Fibroblast of lung (primary cell): ENCODE results near the gene TSPYL2. TPM values are rescaled to one million over a fixed set of nuclear protein-coding genes. Genes with fewer than 3 reads are reported as not detected.
A peak's percentile ranks its signal among the peaks of the same experiment; 100 is the strongest.

Experiments
- DNase-seq, 2 donors: peaks; one replicate each; pipeline versions ENCODE4 v3.0.0 to v3.0.0-alpha.2; 2010; ENCODE audit warnings: low read depth in 2 of 2
- H2AFZ ChIP-seq: 2 replicates; pipeline ENCODE4 v1.5.1; 2012; ENCODE audit warnings: low read length, control low read depth, inconsistent platforms
- H3K27ac ChIP-seq: 2 replicates; pipeline ENCODE4 v1.5.1; 2011; ENCODE audit warnings: low read length, control low read depth; ENCODE audit not compliant: insufficient read depth
- H3K27me3 ChIP-seq: 2 replicates; pipeline ENCODE4 v1.5.1; 2011; ENCODE audit warnings: mild to moderate bottlenecking, low read length; ENCODE audit not compliant: control insufficient read depth, insufficient read depth
- H3K36me3 ChIP-seq: 2 replicates; pipeline ENCODE4 v1.5.1; 2011; ENCODE audit warnings: low read length; ENCODE audit not compliant: control insufficient read depth, insufficient read depth
- H3K4me1 ChIP-seq: 2 replicates; pipeline ENCODE4 v1.5.1; 2011; ENCODE audit warnings: low read length; ENCODE audit not compliant: control insufficient read depth, insufficient read depth; ENCODE audit errors: extremely low read depth
- H3K4me2 ChIP-seq: 2 replicates; pipeline ENCODE4 v1.5.1; 2011; ENCODE audit warnings: low read length, control low read depth; ENCODE audit not compliant: insufficient read depth; ENCODE audit errors: extremely low read depth
- H3K4me3 ChIP-seq, 4 experiments: fragments of 200-600 bp in 1 of 4; sonication (generic) in 1 of 4; replicated peaks in 1 of 4; 2 replicates each; pipeline ENCODE4 v1.5.1; 2011 to 2016; ENCODE audit warnings: low read length in 4 of 4, low read depth in 3 of 4, mild to moderate bottlenecking in 3 of 4, control low read depth in 2 of 4, inconsistent platforms in 1 of 4, mixed read lengths in 1 of 4; ENCODE audit not compliant: insufficient read depth in 1 of 4; ENCODE audit errors: control extremely low read depth in 1 of 4
- H3K79me2 ChIP-seq: 2 replicates; pipeline ENCODE4 v1.5.1; 2012; ENCODE audit warnings: mild to moderate bottlenecking, low read length, inconsistent platforms; ENCODE audit not compliant: control insufficient read depth, insufficient read depth
- H3K9ac ChIP-seq: 2 replicates; pipeline ENCODE4 v1.5.1; 2011; ENCODE audit warnings: mild to moderate bottlenecking, low read length, control low read depth; ENCODE audit not compliant: insufficient read depth
- H3K9me3 ChIP-seq: 2 replicates; pipeline ENCODE4 v1.5.1; 2012; ENCODE audit warnings: low read depth, low read length; ENCODE audit not compliant: control insufficient read depth, insufficient read depth
- H4K20me1 ChIP-seq: 2 replicates; pipeline ENCODE4 v1.5.1; 2011; ENCODE audit warnings: low read length; ENCODE audit not compliant: control insufficient read depth, insufficient read depth; ENCODE audit errors: extremely low read depth
- CTCF ChIP-seq, 2 donors: IDR thresholded peaks in 1 of 2; conservative IDR thresholded peaks in 1 of 2; 1 replicate in 1 of 2; 2 replicates in 1 of 2; pipeline ENCODE4 v1.5.1; 2011 to 2012; ENCODE audit warnings: low read length in 2 of 2, control low read depth in 1 of 2, inconsistent platforms in 1 of 2, low read depth in 1 of 2, mild to moderate bottlenecking in 1 of 2
- EZH2 ChIP-seq: IDR thresholded peaks from 2 replicates; pipeline ENCODE4 v1.5.1; 2012; ENCODE audit warnings: low read length, control low read depth, mild to moderate bottlenecking; ENCODE audit errors: missing control alignments
- polyA plus RNA-seq, 2 donors: library from polyadenylated mRNA; depleted of rRNA in 1 of 2; stranded (reverse) in 1 of 2; unstranded in 1 of 2; fragments of >200 nt; gene quantifications; 2 replicates each; pipeline ENCODE4 v1.2.1, GENCODE V29; 2011 to 2012; ENCODE audit warnings: missing spikeins in 1 of 2
- total RNA-seq: library from RNA; depleted of rRNA; stranded (reverse); fragments of >200 nt; gene quantifications from 2 replicates; pipeline ENCODE4 v1.2.1, GENCODE V29; 2014

The TSPYL2 gene
- total and polyA plus RNA-seq, 2 donors (not counting 1 experiment from before 2014, with no cell fraction given) = 10.2 to 21.0 TPM

- Histone ChIP-seq H3K36me3 (no peaks in the 10 kb centered on the region), H3K4me2 (no peak overlapping the region), H2AFZ (no peak overlapping the region), H3K27ac (no peak overlapping the region), H3K27me3 (peaks cover 2% of the 10 kb centered on the region), H4K20me1 (no peaks in the 10 kb centered on the region), H3K79me2 (peaks cover 9% of the 10 kb centered on the region), H3K4me3 (no peak overlapping the region), H3K4me1 (no peaks in the 10 kb centered on the region), H3K9me3 (no peaks in the 10 kb centered on the region), H3K9ac (no peak overlapping the region)
- no peak for TF ChIP-seq CTCF (conservative IDR thresholded peaks at IDR 0.05 in 1 of 2, IDR thresholded peaks at IDR 0.05 in 1 of 2; ENCODE audit: low read depth in 1 of 2, low read length in 2 of 2)
- TF ChIP-seq EZH2 = no peak
- DNase-seq = no peak
These were observed 37.2 kb upstream of the TSPYL2 start for GRCh38 chrX:53044995-53045394.

- TF ChIP-seq CTCF (conservative IDR thresholded peaks at IDR 0.05 in 1 of 2, IDR thresholded peaks at IDR 0.05 in 1 of 2; ENCODE audit: low read depth in 1 of 2, low read length in 2 of 2) (peak; percentile 25 to 42), EZH2 (no peak)
- Histone ChIP-seq H3K79me2 (peaks cover 31% of the 10 kb centered on the region), H3K27ac (no peak overlapping the region), H3K27me3 (no peaks in the 10 kb centered on the region), H3K9ac (no peak overlapping the region), H3K4me3 (no peak overlapping the region), H2AFZ (no peak overlapping the region), H3K4me1 (no peaks in the 10 kb centered on the region), H3K36me3 (no peaks in the 10 kb centered on the region), H3K9me3 (no peaks in the 10 kb centered on the region), H3K4me2 (no peak overlapping the region), H4K20me1 (no peaks in the 10 kb centered on the region)
- DNase-seq = peak in 1 of 2 donors; percentile 13
These were observed 34.9 kb upstream of the TSPYL2 start for GRCh38 chrX:53047228-53047627.

- no peaks in the 10 kb centered on the region for H3K27me3 ChIP-seq
- H3K4me3 ChIP-seq = peak within 1 kb of the TSS; percentile 56 to 73 (median 64)
- peak within 1 kb of the TSS; percentile 79 for H3K4me2 ChIP-seq
- TF ChIP-seq EZH2 (no peak), CTCF (conservative IDR thresholded peaks at IDR 0.05 in 1 of 2, IDR thresholded peaks at IDR 0.05 in 1 of 2; ENCODE audit: low read depth in 1 of 2, low read length in 2 of 2) (no peak)
- no peaks in the 10 kb centered on the region for H3K36me3 ChIP-seq
- H3K27ac ChIP-seq = peak within 1 kb of the TSS; percentile 80
- DNase-seq = peak; percentile 75 to 81
- H3K9ac ChIP-seq = peak within 1 kb of the TSS; percentile 62
- peak within 1 kb of the TSS; percentile 80 for H2AFZ ChIP-seq
- H4K20me1 ChIP-seq = no peaks in the 10 kb centered on the region
- H3K4me1 ChIP-seq = no peaks in the 10 kb centered on the region
- H3K79me2 ChIP-seq = peaks cover 43% of the 10 kb centered on the region
- H3K9me3 ChIP-seq = no peaks in the 10 kb centered on the region
These were observed 33.7 kb upstream of the TSPYL2 start, which contains the start of gene GPR173 for GRCh38 chrX:53048169-53049126. GPR173 (plus strand) TSS chrX:53048789; CDS start chrX:53076622, 27,833 bp downstream.
